ENCODE measurements around the gene MAJIN. TPM values are rescaled to one million over a fixed set of nuclear protein-coding genes. Genes with fewer than 3 reads are reported as not detected.
A peak's percentile ranks its signal among the peaks of the same experiment; 100 is the strongest.

Gene MAJIN
- total and polyA plus RNA-seq, 9 of the 15 experiments (the other 6 are each of a cell fraction or from before 2014, with no cell fraction given), result 0.17 to 0.83 (median 0.24) TPM; not detected in 2

- 0 out of 2 replicates have a peak, but pooled peaks have one; percentile 31 for TF ChIP-seq ZBTB40 (IDR thresholded peaks at IDR 0.05)
- no peak for TF ChIP-seq ZBTB40 (CRISPR knock-in tag; IDR thresholded peaks at IDR 0.05)
- TF ChIP-seq CCNT2 (IDR thresholded peaks at IDR 0.05; ENCODE audit: borderline replicate concordance, extremely low read depth, insufficient read length, low read depth, low read length), result peak; percentile 66
- no peak for TF ChIP-seq TCF15 (CRISPR knock-in tag; IDR thresholded peaks at IDR 0.05)
- TF ChIP-seq RFX7 (CRISPR knock-in tag; IDR thresholded peaks at IDR 0.05), result no peak
- no peak for TF ChIP-seq FOXP1 (CRISPR knock-in tag; IDR thresholded peaks at IDR 0.05)
- TF ChIP-seq FOS (IDR thresholded peaks at IDR 0.05; ENCODE audit: extremely low read depth, insufficient read length), result peak; percentile 79
- TF ChIP-seq TFAP4 (CRISPR knock-in tag; IDR thresholded peaks at IDR 0.05; ENCODE audit: borderline replicate concordance), result peak; percentile 68; the same call in 1 of the 2 replicates
- TF ChIP-seq CXXC5 (CRISPR knock-in tag; IDR thresholded peaks at IDR 0.05), result peak; percentile 72
- no peak for TF ChIP-seq ELK1 (CRISPR knock-in tag; IDR thresholded peaks at IDR 0.05)
- peak; percentile 95 for TF ChIP-seq NRF1 (conservative IDR thresholded peaks at IDR 0.05 in 1 of 2, IDR thresholded peaks at IDR 0.05 in 1 of 2)
- 0 out of 2 replicates have a peak, but pooled peaks have one; percentile 17 for TF ChIP-seq ZBTB17 (CRISPR knock-in tag; IDR thresholded peaks at IDR 0.05)
- TF ChIP-seq PKNOX1 (IDR thresholded peaks at IDR 0.05), result peak; percentile 93
- TF ChIP-seq CC2D1A (IDR thresholded peaks at IDR 0.05), result no peak
Observed at GRCh38 chr11:64916775-64917662, 54.9 kb downstream of the MAJIN start, which contains the start of gene ATG2A (continued).

Data from K562 (cell line).